Fibroblast of the aortic adventitia (primary cell): Measurements from ENCODE around the gene HOMER3. TPM values are rescaled to one million over a fixed set of nuclear protein-coding genes. Genes with fewer than 3 reads are reported as not detected.

Experiments used
- DNase-seq: peaks from one replicate; pipeline ENCODE4 v3.0.0-alpha.2; 2010; ENCODE audit warnings: low read depth
- H3K4me3 ChIP-seq: 2 replicates; pipeline ENCODE4 v1.5.1; 2011; ENCODE audit warnings: low read depth, mild to moderate bottlenecking, control low read depth, low read length, moderate library complexity
- CTCF ChIP-seq: IDR thresholded peaks from 2 replicates; pipeline ENCODE4 v1.5.1; 2011; ENCODE audit warnings: mild to moderate bottlenecking, low read length, control low read depth, inconsistent platforms; ENCODE audit not compliant: insufficient read depth
- total RNA-seq: library from RNA; depleted of rRNA; stranded (reverse); fragments of >200 nt; gene quantifications from 2 replicates; pipeline ENCODE4 v1.2.3, GENCODE V29; 2012; ENCODE audit warnings: low replicate concordance

Gene HOMER3
- total RNA-seq, 1 donor = 68.7 TPM

DNA sequence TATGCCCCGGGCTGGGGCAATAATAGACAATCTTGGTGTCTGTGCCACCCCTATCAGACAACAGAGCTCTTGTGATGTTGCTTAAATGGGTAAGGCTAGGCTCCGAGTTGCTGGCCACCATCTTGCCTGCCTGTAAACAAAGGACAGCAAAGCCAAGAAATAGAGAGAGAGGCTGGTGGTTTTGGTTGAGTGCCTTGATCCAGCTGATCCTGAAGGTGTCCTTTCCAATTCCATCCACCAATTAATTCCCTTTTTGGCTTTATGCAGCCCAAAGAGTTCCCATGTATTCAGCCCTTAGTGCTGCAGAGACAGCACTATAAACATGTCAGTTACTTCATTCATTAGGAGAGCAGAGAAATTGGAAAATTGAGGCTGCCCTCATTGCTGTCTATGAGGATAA, 41.7 kb upstream of the HOMER3 start:
- no peak for TF ChIP-seq CTCF
- H3K4me3 ChIP-seq = no peak overlapping the region
- no peak for DNase-seq

- no peak for DNase-seq
- TF ChIP-seq CTCF = no peak
- no peak overlapping the region for H3K4me3 ChIP-seq
These were observed 39.5 kb upstream of the HOMER3 start for GRCh38 chr19:18980432-18981020.

DNA sequence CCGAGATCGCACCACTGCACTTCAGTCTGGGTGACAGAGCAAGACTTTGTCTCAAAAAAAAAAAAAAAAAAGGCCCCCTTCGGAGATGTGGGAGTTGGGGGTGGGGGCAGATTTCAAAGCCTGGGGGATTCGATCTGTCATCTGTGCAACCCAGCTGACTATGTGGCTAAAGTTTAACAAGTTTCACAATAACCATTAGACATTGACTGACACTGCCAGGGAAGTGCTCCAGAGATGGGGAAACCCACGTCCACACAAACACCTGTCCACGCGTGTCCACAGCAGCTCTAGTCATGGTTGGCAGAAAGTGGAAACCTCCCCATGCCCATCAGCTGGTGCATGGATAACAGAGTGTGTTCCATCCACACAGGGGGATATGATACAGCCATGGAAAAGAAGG, 37.6 kb upstream of the HOMER3 start:
- H3K4me3 ChIP-seq = no peak overlapping the region
- TF ChIP-seq CTCF = no peak
- no peak for DNase-seq

DNA sequence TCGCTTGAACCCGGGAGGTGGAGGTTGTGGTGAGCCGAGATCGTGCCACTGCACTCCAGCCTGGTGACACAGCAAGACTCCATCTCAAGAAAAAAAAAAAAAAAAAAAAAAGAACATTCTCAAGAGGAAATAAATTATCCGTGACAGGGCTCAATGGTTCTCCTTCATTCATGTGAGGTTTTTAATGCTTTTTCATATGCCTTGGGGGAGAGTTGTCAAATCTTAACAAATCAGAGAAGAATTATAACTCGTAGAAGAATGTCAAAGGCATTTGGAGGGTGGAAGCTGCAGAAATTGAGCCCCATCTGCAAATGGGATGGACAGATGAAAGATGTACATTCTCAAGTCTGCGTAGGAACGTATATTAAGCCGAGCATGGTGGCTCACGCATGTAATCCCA, 34.9 kb upstream of the HOMER3 start:
- H3K4me3 ChIP-seq = no peak overlapping the region
- no peak for TF ChIP-seq CTCF
- DNase-seq = no peak

- DNase-seq = no peak
These were observed 34.0 kb upstream of the HOMER3 start for GRCh38 chr19:18975011-18975410.

DNA sequence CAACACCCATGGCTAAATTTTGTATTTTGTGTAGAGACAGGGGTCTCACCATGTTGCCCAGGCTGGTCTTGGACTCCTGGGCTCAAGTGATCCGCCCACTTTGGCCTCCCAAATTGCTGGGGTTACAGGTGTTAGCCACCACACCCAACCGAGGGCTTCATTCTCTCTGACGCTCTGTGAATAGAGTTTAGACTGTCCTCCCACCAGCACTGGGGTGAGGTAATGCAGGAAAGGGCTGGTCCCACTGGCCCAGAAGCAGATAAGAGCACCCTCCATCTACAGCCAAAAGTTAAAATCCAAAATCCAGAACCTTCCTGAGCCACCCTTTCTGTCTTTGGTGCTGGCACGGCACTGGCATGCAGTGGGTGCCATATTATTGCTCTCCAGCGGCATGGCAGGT, 31.8 kb upstream of the HOMER3 start:
- no peak overlapping the region for H3K4me3 ChIP-seq
- TF ChIP-seq CTCF = no peak
- DNase-seq = peak; percentile 36

More at GRCh38 chr19:18975011-18975410, 34.0 kb upstream of the HOMER3 start:
- TF ChIP-seq CTCF = no peak
- no peak overlapping the region for H3K4me3 ChIP-seq

- H3K4me3 ChIP-seq = no peak overlapping the region
- TF ChIP-seq CTCF = no peak
- DNase-seq = peak; percentile 87
These were observed 31.3 kb upstream of the HOMER3 start for GRCh38 chr19:18972301-18972811.
